NOMO-1 (cell line): Measurements from ENCODE around the gene GTPBP1.

Experiments used
- DNase-seq, 2 experiments: peaks; one replicate each; lab custom pipeline; 2025; ENCODE audit not compliant: unreplicated experiment in 2 of 2; lab: John Stamatoyannopoulos, UW

Gene GTPBP1

DNA sequence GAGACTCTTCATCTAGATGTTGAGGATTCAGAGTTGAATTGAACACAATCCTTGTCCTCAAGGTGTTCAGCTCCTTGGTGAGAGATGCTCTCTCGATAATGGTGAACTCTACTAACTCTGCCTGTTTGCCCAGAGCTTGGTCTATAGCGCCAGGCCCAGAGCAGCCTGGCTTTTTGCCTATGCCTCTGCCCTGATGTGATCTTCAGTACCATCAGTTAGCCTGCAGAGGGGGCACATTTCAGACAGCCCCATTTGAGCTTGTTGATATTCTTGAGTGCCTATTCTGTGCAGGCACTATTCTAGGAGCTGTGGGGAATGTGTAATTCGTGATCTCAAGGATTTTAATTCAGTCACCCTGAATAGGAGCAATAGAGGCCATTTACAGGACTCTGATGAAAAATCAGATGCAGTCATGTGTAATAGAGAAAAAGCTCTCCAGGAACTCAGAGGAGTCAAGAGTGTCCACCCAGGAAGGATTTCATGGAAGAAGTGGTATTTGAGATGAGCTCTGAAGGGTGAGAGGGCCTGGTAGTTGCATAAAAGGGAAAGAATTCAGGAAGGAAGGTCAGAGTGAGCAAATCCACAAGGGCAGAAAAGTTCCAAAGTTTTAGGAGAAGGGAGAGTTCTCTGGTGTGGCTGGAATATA is 19.3 kb downstream of the GTPBP1 start:
- DNase-seq: peak in 1 of 2 experiments; percentile 25

DNA sequence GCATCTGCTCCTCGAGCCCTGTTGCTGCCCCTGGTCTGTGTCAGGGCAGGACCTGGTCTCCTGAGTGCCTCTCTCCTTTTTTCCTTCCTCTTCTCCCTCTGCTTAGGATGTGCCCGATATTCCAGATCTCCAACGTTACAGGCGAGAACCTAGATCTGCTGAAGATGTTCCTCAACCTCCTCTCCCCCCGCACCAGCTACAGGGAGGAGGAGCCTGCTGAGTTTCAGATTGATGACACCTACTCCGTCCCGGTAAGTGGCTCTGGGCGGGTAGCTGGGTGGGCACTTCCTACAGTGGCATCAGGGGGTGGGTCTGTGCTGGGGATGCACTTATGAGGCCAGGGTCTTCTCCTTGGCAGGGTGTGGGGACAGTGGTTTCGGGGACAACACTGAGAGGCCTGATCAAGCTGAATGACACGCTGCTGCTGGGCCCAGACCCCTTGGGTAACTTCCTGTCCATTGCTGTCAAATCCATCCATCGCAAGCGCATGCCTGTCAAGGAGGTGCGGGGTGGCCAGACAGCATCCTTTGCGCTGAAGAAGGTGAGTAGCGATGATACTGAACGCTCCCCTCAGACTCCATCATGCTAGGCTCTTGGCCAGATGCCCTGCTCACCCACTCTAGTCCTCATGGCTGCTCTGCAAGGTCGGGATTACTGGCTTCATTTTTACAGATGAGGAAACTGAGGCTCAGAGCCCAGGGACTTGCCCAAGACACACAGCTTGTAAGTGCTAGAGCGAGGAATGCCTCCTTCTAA is 20.3 kb downstream of the GTPBP1 start:
- no peak for DNase-seq

DNA sequence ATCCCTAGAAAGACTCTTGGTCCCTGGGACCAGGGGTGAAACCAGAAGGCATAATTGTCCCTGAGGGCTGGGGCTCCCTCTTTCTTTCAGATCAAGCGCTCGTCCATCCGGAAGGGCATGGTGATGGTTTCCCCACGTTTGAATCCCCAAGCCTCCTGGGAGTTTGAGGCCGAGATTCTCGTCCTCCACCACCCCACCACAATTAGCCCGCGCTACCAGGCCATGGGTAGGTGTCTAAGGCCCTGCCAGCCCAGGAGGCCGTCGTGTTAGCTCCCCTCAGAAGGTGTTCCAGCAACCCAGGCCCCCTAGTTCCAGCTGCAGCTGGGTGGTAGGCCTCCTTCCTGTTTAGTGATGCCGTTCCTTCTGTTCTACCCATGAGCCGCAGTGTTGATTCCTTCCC is 21.4 kb downstream of the GTPBP1 start:
- DNase-seq: no peak

DNA sequence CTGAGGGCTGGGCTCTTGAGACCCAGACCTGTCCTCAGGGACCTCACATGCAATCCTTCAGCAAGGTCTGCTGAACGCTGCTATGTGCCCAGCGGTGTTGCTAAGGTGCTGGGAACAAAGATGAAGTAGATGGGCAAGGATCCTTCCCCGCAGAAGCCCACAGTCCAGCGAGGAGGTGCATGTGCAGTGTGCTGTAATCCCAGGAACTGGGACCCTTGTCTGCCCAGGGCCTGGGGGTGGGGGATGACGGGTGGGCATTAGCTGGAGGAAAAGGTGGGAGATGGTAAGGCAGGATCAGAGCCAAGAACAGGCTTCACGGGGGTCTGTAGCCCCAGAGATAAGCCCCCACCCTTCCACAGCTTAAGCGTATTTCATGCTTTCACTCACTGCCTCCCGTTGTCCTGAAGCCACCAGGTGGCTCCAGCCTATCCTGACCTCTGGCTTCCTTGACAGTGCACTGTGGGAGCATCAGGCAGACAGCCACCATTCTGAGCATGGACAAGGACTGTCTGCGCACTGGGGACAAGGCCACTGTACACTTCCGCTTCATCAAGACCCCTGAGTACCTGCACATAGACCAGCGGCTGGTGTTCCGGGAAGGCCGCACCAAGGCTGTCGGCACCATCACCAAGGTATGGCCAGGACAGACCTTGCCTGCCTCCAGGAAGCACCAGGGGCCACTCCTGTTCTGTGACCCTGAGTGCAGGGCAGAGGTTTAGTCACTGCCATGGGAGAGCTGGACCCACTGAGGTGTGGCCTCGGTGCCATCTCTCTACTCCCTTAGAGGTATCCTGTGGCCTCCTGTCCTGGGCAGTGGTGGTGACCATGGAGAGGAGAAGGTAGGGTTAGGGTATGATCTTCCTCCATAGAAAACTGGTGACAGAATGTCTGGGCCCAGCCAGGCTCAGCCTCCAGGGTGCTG is 22.0 kb downstream of the GTPBP1 start:
- no peak for DNase-seq

DNA sequence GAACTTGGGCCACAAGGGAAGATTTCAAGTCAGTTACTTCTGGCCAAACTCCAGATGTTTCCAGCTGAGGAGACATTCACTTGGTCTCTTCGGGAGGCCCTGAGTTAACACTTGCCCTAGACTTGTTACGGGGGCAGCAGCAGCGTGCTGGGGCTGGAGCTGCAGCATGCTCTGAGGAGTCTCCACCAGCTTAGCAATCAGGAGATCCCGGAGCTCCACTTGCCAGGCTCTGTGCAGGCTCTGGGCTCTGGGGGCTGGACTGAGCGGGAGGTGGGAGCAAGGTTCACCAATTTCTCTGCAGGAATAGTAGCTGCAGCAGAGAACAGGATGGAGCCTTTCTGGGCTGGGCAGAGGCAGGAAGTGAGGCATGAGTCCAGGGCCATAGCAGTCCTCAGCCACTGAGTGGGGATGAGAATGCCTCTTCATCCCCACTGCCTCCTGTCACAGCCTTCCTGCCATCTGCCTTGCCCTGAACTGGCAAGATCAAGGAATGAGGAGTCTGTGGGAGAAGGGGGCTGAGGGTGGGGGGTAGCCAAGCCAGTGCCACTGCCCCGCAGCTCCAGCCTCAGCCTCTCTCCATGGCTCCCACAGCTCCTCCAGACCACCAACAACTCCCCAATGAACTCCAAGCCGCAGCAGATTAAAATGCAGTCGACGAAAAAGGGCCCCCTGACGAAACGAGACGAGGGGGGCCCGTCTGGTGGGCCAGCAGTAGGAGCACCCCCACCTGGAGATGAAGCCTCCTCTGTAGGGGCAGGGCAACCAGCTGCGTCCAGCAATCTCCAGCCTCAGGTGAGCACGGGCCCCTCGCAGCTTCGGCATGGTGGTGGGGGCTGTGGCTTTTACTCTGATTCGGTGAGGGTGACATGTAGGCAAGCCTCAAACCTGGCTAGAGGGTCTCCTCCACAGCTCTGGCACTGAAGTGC is 23.4 kb downstream of the GTPBP1 start:
- no peak for DNase-seq

DNA sequence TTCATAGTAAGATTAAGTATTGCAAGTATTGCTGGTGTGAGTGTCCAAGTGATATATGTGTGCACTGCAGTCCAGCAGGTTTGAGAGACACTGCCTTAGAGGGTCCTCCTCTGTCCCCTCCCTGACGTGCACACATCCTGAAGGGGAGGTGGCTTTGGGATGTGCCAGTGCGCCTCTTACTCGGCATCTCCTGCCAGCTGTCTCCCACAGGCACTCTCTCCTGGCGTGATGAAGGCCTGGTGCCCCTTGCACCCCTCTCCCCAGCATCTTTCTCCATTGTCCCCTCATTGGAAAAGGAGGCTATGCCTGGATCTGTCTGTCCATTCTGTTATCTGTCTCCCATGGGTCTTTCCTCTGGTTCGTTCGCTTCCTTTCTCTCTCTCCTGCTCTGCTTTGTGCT is 24.2 kb downstream of the GTPBP1 start:
- no peak for DNase-seq

DNA sequence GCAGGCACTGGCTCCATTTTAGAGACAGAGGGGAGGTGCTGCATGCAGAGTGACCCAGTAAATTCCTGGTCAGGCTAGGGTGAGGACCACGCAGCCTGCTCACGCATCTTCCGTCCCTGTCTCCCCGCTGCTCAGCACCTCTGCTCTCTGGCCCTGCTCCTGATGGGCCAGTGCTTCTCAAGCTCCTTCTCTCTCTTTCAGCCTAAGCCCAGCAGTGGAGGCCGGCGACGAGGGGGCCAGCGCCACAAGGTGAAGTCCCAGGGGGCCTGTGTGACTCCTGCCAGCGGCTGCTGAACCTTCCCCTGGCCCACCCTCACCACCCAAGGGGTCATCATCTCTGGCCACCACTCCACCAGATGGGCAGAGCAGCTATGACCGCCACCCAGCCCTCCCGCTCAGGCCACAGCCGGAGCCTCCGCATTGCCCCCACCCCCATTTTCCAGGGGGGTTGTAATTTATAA is 24.7 kb downstream of the GTPBP1 start:
- no peak for DNase-seq

DNA sequence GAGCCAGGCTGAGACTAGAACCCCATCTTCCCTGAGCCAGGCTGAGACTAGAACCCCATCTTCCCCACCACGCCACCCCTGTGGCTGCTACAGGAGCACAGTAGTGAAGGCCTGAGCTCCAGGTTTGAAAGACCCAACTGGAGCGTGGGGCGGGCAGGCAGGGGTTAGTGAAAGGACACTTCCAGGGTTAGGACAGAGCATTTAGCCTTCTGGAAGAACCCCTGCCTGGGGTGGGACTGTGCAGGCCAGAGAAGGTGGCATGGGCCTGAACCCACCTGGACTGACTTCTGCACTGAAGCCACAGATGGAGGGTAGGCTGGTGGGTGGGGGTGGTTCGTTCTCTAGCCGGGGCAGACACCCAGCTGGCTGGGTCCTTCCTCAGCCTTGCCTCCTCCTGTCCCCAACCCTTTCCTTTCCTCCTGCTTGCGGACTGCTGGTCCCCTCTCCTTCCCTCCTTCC is 26.0 kb downstream of the GTPBP1 start:
- DNase-seq: no peak

DNA sequence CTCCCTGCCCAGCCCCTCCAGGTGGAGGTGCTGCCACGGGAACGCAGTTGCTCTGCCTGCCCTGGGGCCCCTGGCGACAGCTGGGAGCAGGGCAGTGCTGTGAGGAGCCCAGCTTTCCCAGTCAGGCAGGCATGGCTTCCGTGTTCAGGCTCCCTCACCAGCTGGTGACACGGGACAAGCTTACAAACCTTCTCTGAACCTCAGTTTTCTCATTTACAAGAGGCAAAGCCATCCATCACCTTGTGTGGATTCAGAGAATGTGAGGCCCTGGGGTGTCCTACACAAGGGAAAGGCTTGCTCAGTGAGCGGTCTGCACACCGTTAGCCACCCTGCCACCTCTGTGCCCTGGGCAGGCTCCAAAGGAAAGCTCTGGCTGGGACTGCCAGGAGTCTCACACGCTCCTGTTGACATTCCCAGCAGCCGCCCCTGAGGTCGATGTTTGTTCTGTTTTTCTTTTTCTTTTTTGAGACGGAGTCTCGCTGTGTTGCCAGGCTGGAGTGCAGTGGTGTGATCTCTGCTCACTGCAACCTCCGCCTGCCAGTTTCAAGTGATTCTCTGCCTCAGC is 26.6 kb downstream of the GTPBP1 start:
- no peak for DNase-seq

DNA sequence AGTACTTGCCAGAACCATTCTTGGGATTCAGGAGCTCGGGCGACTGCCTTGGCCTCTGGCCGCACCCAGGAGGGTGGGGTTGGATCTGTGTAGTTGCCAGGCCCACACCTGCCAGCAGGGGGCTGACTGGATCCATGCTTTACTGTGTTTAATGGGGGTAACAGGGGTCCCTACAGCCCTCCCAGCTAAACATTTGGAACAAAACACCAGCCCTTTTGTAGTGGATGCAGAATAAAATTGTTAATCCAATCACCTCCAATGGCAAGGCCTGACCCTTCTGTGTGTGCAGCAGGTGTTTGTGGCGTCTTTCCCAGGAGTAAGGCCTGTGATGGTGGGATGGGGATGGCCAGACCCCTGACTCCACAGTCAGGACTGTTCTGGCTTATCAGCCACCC is 27.6 kb downstream of the GTPBP1 start:
- peak in 1 of 2 experiments; percentile 12 for DNase-seq

DNA sequence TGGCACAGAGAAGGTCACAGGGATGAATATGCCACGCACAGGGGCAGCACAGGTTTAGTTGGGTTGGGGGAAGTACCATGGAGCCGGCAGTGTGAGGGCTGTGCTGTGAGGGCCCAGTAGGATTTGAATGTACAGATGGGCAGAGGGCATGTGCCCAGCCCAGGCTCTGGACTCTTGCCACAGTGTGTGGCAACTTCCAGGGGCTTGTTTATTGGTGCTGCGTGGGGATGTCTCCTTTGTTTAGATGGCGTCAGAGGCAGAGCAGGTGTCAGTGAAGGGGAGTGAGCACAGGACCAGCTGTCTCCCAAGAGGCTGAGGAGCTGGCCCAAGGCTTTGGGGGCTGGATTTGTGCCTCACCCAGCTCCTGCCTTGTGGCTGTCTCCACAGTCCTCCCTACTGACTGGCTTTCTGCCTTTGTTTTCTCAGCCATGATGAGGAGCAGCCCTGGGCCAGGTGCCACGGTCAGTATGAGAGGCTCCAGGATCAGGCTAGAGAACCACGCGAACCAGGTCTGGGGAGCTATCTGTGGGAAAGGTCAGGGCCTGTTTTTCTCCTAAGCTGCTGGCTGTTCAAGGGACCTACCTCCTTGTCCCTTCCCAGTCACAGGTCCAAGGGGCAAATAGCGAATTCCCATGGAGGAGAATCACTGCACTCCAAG is 28.1 kb downstream of the GTPBP1 start:
- DNase-seq: no peak

DNA sequence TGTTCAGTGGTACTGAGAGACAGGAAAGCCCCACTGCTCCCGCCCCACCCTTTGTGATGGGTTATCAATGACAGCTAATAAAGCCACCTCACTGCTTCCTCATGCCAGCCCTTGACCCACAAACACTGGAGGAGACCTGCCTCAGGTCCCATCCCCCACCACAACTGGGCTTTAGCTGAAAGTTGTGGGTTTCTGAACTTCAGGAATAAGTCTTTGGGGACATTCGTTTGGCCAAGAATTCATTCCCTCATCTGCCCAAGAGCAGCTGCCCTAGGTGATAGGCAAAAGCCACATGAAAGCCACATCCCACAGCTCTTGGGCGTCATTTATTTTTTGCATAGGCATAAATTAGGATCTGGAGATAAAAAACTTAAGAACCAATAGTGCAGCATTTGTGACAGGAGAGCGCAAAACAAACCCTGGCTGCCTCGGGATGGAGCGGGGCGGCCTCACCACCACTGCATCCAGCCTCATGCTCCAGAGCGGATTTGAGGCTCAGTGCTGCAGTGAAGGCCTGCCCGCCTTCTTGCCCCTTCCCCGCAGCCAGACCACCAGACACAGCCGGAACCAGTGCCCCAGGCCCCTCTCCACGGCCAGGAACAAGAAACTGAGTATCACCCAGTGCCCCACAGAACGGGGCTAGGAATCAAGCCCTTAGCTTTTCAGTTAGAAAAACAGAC is 28.8 kb downstream of the GTPBP1 start:
- DNase-seq: no peak

DNA sequence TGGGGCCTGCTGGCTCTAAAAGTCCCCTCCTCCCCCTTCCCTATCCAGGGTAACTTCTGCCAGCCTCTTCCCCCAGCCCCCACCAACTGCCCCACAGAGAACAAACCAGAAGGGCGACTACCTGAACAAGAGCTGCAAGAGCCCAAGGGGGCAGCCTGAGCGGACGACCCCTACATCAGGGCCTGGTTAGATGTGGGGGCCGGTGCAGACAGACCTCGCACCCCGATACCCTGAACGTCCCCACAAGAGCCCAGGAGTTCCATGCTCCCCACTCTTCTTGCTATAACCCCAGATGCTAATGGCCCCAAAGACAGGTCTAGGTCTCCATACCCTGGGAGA is 29.4 kb downstream of the GTPBP1 start:
- no peak for DNase-seq

DNA sequence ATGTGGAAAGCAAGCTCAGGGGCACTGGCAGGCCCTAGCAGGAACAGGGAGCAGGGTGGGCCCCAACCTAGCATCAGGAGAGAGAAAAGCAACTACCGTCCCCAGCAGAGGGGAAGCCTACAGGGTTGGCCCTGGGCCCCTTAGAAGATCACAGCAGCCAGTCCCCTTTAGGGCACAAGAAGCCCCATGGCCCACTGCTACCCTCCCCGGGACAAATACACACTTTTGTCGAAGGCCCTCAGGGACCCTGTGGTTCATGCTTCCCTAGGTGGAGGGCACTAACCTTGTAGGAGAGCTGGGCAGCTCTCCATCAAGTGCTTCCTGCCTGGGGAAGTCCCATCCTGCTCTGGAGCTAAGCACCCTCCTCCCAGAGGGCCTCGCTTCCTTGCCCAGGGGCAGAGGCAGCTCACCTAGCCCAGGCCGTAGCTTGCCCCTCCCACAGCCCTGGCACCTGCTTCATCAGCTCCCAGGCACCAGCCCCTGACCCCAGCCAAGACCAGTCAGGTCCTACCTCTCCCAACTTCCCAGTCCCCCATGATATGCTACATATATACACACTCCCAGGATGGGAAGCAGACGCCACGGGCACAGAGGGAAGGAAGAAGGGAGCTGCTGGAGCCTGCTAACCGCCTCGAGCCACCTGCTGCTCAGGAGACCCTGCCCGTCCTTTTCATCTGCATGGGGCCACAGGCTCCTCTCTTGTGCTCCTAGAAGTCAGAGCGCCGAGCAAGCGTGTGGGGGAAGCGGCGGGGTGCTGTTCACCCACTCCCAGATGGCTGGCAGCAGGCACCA is 29.9 kb downstream of the GTPBP1 start:
- no peak for DNase-seq

DNA sequence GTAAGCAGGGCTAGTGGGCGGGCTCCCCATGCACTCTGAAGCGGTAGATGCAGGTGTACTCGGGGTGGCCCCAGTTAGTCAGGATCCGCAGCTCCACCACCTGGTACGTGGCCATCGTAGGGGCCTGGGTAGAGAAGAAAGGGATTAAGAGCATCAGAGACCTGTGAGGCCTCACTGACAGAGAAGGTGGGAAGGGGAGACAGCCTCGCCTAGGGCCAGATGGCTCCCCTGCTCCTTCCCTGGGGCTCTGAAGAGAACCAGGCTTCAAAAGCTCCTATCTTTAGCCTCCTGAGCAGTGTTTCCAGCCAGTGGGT is 30.5 kb downstream of the GTPBP1 start:
- DNase-seq: no peak

DNA sequence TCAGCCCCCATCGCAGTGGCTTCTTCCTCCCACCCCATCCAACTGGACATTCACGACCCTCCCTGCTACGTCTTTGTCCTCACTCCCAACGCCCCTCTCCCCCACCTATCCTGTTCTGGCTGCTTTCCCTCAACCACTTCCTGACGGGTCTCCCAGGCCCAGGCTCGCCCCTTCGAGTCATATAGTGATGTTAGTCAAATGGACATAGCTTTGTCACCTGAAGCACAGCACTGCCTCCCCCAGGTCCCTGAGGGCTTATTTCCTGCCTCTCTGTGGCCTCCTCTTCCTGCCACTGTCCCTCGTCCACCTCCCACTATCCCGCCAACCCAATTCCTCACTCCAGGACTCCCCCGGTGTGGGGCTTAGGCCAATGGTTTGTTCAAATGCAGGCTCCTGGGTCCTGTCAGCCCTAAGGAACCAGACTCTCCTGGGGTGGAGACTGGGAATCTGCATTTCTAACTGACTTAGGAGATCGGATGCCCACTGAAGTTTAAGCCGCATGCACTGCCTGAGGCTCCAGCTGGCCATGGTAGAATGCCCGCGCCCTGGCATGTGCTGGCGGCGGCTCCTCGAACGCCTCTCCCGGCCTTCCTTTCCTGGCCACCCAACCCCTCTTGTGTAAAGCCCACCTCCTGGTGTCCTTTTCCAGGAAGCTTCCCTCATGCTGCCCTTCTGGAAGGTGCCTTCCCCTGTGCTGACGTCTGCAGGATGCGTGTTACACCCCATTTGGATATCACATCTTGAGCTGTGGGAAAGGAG is 31.7 kb downstream of the GTPBP1 start:
- DNase-seq: no peak

DNA sequence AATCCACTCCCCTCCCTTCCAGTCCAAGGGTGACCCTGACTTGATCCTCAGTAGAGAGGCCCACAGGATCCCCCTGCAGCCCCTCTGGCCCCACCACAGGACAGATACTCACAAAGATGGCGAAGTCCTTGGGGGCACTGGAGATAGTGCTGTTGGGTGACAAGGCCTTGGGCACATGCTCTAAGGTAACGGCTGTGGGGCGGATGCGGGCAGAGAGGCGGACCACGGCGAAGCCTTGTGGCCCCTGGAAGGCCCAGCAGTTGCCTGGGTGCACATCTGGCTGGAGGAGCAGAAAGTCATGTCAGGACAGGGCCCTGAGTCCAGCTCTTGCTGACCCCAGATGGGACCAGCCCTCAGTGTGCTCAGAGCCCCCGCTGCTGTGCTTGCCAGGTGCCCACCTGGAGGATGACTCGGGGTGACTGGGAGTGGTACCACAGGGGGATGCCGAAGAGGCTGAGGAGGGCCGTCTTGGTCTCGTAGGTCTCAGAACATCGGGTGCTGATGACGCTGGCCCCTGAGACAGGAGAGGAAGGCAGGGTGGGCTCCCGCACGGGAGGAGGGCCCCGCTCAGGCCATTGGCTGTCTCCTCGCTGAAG is 32.8 kb downstream of the GTPBP1 start:
- no peak for DNase-seq
